Measurements from ENCODE around the gene TMEM179.

Gene TMEM179

DNA sequence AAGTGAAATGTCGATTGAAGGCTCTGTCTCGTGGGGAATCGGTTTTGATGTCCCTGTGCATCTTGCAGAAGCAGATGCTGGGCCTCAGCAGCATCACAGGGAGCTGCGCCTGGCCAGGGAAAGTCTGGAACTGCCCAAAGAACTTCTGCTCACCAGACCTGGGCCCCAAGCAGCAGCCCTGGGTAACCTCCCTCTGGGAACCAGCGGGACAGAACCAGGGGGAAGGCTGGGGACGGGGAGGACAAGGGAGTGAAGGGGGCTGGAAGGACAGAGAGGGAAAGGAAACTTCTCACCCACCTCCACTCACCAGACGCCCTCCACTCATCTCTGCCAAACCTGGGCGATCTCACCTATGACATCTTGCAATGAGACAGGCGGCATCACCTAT lies 51.8 kb downstream of the TMEM179 start:
- TF ChIP-seq, protein P1, sequence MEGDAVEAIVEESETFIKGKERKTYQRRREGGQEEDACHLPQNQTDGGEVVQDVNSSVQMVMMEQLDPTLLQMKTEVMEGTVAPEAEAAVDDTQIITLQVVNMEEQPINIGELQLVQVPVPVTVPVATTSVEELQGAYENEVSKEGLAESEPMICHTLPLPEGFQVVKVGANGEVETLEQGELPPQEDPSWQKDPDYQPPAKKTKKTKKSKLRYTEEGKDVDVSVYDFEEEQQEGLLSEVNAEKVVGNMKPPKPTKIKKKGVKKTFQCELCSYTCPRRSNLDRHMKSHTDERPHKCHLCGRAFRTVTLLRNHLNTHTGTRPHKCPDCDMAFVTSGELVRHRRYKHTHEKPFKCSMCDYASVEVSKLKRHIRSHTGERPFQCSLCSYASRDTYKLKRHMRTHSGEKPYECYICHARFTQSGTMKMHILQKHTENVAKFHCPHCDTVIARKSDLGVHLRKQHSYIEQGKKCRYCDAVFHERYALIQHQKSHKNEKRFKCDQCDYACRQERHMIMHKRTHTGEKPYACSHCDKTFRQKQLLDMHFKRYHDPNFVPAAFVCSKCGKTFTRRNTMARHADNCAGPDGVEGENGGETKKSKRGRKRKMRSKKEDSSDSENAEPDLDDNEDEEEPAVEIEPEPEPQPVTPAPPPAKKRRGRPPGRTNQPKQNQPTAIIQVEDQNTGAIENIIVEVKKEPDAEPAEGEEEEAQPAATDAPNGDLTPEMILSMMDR (IDR thresholded peaks at IDR 0.05; ENCODE audit: insufficient read depth, low read depth, low read length, missing control alignments) = no peak

DNA sequence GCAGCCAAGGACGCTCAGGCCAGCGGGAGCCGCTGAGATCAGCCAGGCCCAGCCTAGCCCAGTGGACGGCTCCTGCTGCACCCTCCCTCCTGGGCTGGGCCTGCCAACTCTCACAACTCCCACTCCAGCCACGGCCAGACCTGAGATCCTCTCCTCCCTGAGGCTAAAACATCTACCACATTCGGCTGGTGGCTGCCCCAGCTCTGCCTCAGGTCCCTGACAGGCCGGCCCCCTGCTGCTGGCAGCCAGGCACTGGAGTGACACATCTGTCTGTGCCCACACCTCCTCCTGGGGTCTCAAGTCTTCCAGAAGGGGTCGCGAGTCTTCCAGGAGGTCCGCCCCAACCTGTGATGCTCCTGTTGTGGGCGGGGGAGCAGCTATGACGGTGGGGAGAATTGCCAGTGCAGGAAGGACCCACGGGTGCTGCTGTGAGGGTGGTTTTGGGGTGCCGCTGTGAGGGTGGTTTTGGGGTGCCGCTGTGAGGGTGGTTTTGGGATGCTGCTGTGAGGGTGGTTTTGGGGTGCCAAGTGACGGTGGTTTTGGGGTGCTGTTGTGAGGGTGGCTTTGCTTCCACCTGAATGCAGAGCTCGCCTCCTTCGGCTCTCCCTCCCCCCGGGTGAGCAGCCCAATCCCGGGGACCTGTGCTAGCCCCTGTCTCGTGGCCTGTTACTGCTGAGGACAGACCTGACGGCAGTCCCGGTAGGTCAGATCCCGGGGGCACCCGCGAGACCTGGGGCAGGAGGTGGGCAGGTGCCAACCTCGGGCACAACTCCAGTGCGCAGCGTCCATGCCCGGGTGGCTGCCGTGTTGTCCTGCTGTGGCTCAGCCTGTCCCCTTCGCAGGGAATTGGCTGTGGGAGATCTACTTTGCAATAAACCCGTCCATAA lies 52.5 kb downstream of the TMEM179 start:
- no peak overlapping the region for H3K4me3 ChIP-seq (ENCODE audit: low read length)
- no peak for DNase-seq (ENCODE audit: low read depth)
- TF ChIP-seq, protein P1 (IDR thresholded peaks at IDR 0.05; ENCODE audit: insufficient read depth, low read depth, low read length, missing control alignments) = no peak

More for the DNA sequence above, 51.8 kb downstream of the TMEM179 start:
- no peak overlapping the region for H3K4me3 ChIP-seq (ENCODE audit: low read length)
- no peak for DNase-seq (ENCODE audit: low read depth)

DNA sequence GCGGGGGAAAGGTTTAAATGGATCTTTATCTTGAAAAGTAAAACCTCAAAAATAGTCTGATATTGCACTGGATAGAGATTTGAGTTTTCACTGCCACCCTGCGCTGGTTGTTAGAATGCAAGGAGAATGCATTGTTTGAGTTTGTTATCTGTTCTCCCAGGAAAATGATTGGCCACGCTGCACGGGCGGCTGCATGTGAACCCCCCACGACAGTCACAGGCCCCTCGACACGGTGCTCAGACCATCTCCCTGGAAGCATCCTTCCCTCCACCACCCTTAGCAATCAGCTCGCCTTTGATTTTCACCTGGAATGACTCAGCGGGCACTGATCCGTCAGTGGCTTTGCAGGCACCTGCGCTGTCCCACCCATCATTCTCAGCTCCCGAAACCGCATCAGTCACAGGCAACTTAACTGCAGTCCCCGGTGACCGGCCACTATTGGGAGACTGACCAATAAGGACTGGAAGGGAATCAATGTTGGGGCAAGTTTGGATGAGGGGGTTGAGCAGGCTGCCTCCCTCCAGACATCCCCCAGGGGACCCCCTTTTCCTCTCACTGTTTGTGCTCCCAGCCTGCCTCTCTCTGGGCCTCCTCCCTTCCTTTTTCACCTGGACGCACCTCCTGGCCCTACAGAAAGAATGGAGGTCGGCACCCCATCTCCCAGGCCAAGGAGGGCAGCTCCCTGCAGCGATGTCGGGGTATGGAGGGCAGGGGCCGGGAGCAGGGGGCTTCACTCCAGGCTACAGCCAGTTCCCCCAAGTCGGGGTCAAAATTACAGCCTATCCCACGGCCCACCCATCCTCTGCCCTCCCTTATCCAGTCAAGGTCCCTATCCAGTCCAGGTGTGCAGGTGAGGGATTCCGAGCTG lies 53.5 kb downstream of the TMEM179 start:
- H3K4me3 ChIP-seq (ENCODE audit: low read length) = no peak overlapping the region
- TF ChIP-seq, protein P1 (IDR thresholded peaks at IDR 0.05; ENCODE audit: insufficient read depth, low read depth, low read length, missing control alignments) = no peak
- no peak for DNase-seq (ENCODE audit: low read depth)

DNA sequence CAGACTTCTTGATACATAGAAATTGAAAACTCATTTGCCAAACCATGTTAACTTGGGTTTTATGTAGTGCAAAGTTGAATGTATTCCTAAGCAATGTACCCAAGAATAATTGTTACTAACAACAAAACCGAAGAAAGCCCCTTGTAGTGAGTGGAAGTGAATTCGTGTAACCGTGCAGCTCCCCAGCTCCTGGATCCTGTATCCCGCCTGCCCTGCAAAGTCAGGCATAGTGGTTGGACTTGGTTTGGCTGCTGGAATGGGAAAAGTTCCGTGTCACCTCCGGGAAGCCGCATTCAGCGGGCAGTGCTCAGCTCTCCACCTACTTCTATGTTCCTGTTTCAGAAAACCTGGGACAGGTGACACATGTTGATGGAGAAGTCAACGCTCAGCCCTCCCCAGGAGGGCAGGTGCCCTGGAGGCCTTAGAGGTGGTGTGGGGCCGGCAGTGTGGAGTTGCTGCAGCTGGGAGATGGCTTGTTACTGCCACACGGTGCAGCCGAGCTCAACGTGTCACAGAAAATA lies 54.2 kb downstream of the TMEM179 start:
- no peak overlapping the region for H3K4me3 ChIP-seq (ENCODE audit: low read length)
- DNase-seq (ENCODE audit: low read depth) = no peak
- TF ChIP-seq, protein P1 (IDR thresholded peaks at IDR 0.05; ENCODE audit: insufficient read depth, low read depth, low read length, missing control alignments) = no peak

DNA sequence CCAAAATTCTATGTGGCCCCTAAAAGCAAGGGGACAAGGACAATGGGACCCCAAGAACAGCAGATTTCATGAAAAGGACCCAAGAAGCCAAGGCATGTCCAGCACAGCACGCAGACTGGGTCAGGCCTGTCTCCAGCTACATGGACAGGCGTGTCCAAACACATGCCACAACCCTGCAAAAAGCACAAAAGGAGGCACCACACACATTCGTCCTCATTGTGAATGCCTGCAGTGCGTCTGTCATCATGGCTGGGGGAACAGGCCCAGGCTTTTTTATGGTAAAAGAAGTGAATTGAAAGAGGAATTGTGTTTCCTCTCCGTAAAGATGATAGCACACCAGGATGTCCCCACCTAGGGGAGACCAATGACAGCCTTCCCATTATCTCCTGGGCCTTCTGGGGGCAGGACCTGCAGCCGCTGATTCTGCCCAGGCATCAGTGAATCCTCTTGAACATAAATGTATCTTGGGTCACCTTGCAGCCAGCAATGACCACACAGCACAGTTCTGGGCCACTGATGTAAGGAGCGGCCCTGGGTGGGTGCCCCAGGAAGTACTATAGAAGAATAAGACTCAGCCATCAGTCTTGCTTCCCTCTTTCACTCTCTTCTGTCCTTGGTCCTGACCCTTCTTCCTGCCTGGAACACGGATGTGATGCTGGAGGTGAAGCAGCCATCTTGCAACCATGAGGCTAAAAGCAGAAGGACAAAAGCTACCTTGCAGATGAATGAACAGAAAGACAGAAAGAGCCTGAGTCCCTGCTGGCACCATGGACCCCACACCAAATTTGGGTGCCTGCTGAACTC lies 54.8 kb downstream of the TMEM179 start:
- DNase-seq (ENCODE audit: low read depth) = no peak
- TF ChIP-seq, protein P1 (IDR thresholded peaks at IDR 0.05; ENCODE audit: insufficient read depth, low read depth, low read length, missing control alignments) = no peak
- H3K4me3 ChIP-seq (ENCODE audit: low read length) = no peak overlapping the region

DNA sequence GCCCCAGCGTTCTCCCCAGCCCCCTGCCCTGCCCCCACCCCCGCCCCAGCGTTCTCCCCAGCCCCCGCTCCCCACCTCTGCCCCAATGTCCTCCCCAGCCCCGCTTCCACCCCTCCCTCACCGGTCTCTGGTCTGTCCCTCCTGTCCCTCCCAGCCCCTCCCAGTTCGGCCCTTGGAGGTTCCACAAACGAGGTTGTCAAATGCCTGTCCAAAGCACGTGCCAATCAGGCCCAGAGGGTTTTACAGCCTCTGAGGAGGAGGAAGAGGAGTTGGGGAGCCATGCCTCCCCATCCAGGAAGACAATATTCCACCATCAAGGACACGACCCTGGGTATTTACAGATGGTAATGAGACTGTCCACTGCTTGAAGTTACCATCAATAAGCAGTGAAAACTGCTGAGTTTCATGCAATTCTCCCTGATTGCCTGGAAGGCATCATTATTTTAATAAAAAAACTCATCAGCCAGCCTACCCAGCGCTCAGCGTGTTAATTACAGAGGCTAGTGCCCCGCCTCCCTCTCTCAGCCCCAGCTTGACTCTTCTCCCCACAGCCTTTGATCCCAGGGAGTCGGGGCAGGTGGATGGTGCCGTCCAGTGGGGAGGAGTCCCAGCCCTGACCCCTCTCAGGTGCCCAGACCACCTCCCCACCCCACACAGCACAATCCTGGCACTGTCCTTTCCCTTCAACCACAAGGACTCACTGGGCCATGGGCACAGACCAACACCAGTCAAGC lies 55.6 kb downstream of the TMEM179 start:
- H3K4me3 ChIP-seq (ENCODE audit: low read length) = no peak overlapping the region
- no peak for DNase-seq (ENCODE audit: low read depth)
- TF ChIP-seq, protein P1 (IDR thresholded peaks at IDR 0.05; ENCODE audit: insufficient read depth, low read depth, low read length, missing control alignments) = no peak

All from epithelial cell of esophagus (primary cell).